HG03139 (cell line): Measurements from ENCODE around the gene AMELX.

Source experiments
- ATAC-seq: cut with Tn5 transposase; IDR thresholded peaks from one replicate; pipeline ENCODE4 v1.9.1; 2021; ENCODE audit not compliant: unreplicated experiment

Gene AMELX

DNA sequence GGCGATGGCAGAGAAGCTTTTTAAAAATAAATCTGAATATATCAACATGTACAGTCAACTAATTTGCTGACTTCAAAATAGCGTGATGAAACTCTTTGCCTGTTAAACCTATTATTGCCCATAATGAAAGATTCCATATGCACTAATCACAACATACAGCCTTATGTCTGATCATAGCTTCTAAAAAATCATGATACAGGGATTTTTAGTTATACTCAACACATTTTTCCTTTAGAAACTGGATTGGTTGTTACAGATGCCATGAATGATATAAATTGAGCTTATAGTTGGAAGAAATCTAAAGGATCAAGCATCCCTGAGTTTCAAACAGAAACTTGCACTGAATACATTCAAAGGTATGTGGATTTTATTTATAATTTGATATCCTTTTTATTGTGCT, at the start of gene AMELX:
Gene AMELX (plus strand): TSS at position 301 of the 400 bp plus-strand sequence. CDS start 1,376 bp downstream, outside the sequence.
- no peak for ATAC-seq

DNA sequence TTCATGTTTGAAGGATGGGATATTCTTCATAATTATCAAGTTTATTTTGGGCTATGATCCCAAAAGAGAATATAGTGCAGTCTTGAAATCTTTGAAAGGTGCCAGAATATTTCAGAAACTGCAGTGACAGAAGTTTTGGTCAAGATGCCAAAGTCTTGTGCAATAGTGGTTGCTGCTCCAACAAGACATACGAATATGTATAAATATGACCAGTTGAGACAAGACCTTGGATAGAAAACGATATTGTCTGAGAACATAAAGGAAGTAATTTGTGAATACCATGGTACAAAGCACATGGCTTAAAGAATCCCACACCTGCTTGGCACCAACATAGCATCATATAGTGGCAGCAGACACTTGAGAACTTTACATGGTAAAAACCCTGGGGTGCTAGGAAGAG, 48.6 kb upstream of the AMELX start:
- no peak for ATAC-seq

DNA sequence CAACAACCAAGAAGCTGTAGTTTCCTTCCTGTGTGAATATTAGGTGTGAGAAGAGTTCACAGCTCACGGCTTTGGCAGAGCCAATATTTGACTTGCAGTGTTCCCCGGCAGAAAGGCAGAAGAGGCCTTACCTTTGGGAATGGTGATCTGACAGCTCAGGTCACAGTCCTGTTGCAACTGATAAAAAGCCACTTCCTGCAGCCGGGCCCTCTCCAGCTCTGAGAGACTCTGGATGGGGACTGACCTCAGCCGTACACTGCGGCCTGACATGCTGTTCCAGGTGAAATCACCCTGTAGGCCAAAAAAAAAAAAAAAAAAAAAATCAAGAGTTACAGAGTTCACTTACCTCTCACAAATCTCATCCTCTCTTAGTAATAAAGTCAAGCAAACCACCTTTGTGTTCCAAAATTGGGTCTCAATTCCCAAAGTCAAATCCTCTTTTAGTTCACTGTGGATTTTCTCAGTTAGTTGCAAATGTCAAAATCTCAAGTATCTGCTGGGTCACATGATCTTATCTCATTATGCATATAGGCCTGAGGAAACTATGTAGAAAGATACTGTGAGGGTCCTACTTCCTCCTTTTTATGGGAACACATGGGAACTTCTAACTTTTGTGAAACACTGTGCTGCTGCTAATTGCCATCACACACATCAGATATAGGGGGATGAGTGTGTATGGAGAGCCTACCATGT, 38.6 kb upstream of the AMELX start:
- no peak for ATAC-seq

DNA sequence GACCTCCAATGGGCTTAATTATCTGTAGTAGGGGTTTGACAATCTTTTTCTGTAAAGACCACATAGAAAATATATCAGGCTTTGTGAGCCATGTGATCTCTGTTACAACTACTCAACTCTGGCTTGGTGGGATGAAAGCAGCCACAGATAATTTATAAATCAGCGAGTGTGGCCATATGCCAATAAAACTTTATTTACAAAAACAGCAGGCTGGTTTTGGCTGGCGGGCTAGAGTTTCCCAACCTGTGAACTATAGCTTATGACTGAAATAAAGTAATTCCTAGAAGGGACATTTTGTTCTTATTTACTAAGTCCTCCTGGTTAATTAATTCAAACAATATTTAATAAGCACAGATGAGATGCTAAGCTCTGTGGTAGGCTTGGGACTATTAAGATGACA, 35.9 kb upstream of the AMELX start:
- no peak for ATAC-seq

DNA sequence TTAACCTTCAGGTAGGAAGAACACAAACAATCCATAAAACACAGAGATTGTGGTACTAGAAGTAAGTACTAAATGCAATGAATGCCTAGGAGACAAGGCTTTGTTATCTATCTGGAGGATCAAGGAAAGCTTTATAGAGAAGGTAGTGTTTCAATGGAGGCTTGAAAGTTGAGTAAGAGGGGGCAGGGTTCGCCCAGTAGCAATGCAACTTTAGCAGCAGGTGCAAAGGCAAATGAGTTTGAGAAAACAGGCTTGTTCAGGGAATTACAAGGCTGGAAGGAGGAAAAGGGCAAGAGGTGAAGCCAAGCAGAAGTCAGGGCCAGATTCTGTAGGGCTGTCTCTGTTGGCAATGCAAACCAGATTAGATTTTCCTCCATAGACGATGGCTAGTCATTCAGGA, 35.5 kb upstream of the AMELX start:
- no peak for ATAC-seq

DNA sequence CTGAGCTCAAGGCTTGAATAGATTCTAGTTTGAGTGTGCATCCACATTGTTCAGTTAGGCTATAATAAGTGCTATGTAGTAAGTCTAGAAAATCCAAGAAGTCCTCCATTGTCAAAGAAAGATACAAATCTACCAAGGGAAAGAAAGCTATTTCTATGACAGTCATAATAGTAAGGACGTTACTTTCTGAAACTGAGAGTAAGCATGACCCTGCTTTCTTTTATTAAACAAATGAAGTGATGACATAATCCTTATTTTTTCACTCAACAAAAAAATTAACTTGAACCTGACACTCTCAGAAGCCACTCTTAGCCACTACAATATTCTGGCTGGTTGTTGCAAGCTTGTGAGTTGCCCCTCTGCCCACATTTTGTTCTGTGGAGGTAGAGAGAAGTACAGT, 33.8 kb upstream of the AMELX start:
- ATAC-seq = no peak

DNA sequence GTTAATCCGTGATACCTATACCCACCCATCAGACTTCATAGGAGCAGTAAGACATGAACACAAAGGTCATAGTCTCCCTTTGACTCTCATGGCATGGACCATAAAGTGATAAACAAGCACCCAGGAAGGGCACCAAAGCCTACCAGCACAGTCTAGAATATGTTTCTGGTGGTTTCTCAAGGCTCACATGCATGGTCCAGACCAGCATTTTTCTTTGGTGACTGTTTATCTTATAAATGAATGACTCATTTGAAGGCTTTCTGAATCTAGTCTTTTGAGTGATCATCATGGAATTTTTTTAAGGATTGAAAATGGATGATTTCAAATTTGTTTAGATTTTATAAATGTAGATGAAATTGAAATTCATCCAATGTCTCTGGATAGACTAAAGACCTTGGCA, 32.0 kb upstream of the AMELX start:
- ATAC-seq = no peak

DNA sequence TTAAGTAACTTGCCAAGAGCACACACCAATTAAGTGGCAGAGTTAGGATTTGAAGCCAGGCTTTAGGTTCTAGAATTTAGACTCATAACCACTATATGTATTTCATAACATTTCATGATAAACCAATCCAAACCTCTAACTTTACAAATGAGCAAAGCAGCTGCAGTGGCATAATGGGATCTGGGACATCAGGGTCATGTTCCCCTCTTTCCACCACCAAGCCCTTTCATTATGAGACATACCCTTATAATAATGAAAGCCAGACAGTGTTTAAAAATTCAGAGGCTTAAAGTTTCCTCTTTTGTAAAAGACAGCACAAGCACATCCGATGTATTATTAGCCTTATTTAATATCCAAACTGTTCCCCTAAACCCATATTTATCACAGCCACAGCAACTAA, 28.3 kb upstream of the AMELX start:
- ATAC-seq = no peak

DNA sequence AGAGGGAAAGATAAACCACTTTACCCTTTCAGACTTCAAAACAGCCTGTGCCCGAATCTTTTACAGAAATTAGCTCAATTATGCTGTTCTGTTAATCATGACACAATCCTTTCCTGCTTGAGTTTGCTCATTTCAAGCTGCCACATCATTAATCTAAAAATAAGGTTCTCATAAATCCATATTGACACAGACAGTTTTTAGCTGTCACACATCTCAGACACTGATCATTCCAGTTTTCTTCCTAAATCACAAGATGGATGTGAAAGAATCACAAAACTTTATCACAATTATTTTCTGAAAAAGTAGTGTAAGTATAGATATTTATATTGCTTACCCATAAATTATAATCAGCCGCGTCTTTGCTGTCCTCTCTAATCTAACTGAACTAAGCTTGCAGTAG, 27.9 kb upstream of the AMELX start:
- ATAC-seq = no peak

DNA sequence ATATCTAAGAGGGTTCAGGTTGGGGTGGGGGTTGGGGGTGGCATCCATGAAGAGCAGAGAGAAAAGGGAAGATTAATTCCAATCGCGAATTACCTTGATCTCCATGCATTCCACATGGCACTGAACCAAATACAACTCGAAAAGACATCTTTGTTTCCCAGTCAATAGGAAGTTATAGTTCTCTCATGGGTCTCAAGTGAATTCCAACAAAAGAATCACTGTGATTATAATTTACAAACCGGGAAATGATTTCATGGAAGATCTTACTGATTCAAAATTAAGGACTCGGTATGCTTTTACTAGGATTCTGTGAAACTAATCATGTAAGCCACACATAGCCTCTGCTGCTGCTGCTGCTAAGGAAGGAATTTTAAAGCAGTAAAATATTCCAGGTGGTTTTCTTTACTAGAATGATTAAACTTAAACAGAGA, 26.6 kb upstream of the AMELX start:
- ATAC-seq = no peak

DNA sequence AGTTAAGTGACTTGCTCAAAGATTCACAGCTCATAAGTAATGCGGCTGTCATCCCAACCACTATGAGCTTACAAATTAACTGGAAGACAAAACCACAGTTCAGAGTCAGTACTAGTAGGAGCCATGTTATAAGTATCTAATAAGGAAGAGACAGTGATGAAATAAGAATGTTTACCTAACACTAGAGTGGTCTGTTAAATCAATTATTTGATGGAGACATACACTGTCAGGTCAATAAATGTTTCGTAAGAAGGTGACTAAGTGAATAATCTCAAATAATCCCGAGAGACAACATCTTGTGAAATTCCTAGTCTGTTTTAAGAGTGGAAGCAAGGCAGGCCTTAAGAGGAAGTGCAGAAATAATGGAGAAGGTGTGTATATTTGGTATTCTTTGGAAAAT, 25.8 kb upstream of the AMELX start:
- no peak for ATAC-seq

DNA sequence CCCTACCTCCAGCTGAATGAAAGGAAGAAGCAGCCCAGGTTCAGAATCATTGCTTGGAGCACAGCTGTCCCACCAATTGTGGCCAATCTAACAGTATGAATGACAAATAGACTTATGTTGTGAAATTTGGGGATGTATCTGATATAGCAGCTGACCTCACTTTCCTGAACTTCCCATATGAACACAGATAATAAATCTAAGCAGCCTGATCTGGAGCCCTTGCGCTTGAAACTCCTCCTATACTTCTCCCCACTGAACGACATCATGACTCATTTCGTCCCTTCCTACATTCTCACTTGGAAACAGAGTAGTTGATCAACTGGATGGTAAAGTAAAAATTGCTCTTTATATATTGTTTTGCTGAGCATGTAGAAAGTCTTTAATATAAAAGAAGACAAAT, 24.2 kb upstream of the AMELX start:
- no peak for ATAC-seq

DNA sequence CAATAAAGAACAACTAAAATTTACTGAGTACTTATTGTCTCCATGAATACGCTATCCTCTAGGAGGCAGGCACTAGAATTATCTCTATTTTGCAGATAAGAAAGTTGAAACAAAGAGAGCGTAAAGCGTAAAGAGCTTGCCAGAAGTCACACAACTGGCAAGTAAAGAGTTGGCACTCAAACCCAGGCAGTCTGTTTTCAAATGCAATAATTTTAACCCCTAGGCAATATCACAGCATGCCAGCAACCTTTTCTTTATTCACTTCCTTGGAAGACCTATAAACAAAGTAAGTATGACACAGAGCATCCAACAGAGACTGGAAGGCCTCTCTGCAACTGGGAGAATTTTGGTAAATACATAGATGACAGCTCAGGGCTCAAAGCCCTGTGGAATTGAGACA, 23.2 kb upstream of the AMELX start:
- no peak for ATAC-seq

DNA sequence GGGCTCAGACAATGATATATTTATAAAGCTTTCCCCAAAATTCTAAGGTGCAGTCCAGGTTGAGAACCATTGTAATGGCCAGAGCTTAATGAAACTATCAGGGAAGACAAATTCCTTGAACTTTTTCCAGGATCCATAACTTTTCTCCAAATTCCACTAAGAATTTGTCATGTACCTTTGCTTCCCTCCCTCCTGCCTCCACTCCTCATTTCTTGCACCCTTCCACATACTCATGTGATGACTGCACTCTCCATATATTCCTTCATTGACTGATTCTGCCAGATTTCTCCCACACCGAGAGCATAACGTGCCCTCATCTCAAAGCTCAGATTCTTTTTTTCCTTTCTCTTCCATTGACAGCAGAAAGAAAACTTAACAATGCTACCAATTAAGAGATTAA, 20.9 kb upstream of the AMELX start:
- ATAC-seq = no peak

DNA sequence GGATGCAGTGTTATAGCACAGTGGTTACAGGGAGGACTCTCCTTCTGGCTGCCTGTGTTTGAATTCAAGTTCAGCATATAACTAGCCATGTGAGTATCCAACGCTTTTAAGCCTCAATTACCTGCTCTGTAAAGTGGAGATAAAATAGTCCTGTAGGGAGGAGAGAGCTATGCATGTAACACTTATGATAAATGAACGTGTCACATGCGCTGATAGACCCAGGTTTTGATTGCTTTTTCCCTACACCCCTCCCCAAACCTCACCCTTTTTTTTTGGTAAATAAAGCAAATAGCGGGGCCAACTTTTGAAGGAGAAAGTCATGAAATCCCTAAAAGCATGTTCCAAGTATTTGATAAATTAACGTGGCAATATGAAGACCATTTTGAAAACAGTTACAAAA, 20.4 kb upstream of the AMELX start:
- no peak for ATAC-seq

DNA sequence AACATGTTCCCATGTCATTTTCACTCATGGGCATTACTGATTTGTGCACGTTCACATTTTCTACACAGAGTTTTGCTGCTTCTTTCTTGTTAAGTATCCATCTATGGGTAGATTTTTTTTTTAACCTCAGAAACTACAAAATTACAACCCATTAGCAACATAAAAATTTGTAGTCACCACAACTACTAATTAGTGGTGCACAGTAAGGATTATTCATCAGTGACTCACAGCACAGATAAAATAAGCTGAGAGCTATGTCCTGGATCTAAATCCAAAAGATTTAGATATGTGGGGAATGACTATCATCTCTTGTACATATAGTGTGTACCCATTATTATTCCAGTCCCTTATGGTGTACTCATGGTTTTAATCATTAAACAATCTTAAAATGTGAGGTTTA, 19.7 kb upstream of the AMELX start:
- no peak for ATAC-seq

DNA sequence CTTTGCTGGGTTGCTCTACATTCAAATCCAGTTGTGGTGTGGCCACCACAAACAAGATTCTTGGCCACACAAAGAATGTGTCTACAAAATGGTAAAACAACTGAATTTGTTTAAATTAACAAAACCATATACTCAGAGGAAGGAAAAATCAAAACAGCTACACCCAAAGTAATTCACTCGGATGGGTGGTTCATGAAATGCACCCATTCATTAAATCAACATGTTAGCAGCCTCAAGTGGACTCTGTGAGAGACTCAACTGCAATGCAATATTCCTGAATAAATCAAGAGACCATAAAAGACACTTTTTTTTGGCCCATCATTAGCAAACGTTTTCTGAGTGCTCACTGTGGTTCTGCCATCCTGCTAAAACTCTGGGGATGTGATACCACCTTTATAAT, 11.2 kb upstream of the AMELX start:
- no peak for ATAC-seq

DNA sequence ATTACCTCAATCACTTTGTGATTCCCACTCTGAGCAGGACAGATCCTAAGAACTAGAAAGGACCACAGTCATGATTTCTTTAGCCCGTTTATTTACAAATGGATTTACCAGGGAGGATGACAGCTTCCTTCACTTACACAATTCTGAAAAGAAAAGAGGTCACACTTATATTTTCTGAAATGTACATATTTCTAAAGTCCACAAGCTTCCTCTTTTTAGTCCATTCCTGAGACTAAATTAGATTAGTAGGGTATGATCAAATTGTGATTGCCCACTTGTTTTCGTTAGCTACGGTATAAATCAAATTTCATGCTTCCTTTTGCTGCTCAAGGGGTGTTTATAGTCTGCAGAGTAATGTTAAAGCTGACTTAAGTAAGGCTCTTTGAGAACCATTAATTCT, 7.6 kb upstream of the AMELX start:
- ATAC-seq = no peak

DNA sequence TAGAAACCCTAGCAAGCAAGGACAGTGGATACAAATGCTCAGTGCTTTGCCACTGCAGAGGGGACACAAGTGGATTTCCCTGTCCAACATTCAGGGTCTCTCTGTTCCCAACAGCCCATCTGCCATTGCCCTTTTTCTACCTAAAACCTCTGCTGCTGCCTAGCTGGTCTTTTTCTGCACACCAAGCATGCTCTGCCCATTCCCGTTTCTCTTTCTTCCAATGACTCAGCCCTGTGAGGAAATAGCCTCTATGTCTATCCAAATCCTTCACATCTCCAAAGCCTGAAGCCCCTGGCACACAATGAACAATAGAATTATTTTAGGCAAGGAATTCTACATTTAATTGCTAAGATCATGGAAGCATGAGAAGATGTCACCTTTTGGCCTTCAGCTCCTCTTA, 5.7 kb upstream of the AMELX start:
- no peak for ATAC-seq

DNA sequence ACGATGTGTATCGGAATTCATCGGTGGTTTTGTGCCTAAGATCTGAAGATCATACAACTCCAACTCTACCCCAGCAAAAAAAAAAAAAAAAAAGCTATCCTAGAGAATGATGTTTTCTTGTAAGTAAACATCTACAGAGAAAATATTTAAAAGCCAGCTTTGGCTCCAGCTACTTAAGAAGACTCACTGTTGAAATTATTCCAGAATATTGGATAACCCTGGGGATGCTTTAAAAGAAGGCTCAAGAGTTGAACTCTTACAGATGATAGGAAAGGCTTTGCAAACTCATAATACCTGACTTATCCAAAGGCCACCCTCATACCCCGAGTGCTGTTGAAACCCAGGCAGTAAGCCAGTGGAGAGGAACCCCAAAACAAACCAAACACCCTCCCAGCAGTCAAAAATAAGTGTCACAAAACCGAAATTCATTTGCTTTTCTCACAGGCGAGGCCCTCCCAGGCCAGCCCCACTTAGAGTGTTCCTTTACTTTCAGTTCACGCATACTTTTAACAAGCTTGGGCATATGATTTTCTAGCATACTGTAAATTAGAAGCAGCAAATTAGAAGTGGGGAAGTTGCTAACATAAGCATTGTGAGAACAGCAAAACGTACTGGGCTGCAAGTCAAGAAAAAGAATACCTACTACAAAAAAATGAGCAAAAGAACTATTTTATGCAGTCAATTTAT, 2.7 kb upstream of the AMELX start:
- ATAC-seq = no peak

DNA sequence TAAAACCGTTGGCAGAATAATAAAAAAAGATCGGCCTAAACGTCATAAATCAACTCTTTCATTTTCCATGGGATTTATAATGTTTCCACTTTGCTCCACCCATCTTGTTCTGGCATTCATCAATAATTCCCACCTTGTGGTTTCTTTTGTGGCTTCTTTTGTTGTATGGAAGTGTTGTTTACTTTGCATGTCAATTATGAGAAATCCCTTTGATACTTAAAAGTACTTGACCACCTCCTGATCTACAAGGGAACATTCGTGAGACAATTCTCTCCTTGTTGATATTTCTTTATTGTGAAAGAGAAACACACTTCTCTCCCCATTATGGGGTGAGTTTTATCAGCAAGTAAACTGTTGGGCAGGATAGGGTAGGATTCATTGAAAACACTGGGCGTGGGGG, 2.8 kb downstream of the AMELX start:
- ATAC-seq = no peak

DNA sequence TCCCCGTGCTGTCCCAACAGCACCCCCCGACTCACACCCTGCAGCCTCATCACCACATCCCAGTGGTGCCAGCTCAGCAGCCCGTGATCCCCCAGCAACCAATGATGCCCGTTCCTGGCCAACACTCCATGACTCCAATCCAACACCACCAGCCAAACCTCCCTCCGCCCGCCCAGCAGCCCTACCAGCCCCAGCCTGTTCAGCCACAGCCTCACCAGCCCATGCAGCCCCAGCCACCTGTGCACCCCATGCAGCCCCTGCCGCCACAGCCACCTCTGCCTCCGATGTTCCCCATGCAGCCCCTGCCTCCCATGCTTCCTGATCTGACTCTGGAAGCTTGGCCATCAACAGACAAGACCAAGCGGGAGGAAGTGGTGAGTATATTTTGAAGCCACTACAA, 5.4 kb downstream of the AMELX start:
- ATAC-seq = no peak

DNA sequence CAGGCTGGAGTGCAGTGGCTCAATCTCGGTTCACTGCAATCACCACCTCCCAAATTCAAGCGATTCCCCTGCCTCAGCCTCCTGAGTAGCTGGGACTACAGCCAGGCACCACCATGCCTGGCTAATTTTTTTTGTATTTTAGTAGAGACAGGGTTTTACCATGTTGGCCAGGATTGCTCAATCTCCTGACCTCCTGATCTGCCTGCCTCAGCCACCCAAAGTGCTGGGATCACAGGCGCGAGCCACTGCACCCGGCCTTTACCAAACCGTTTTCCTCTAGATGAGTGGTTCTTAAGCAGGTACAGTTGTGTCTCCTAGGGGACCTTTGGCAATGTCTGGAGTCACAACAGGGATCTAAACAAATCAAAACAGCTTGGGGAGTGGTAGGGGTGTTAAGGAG, 11.6 kb downstream of the AMELX start:
- ATAC-seq = no peak
